Suprapubic skin (tissue), 4 donors: Measurements from ENCODE around the gene SLC37A3. TPM values are rescaled to one million over a fixed set of nuclear protein-coding genes. Genes with fewer than 3 reads are reported as not detected.

Experiments
- DNase-seq, 2 donors: peaks; one replicate each; pipeline ENCODE4 v3.0.0-alpha.2; 2019; ENCODE audit warnings: low spot score in 2 of 2
- H3K27ac ChIP-seq: fragments of 200-600 bp; sonication (generic); one replicate; pipeline ENCODE4 v1.5.1; 2019
- H3K27me3 ChIP-seq: fragments of 200-600 bp; sonication (generic); one replicate; pipeline ENCODE4 v1.5.1; 2019
- H3K36me3 ChIP-seq: fragments of 200-600 bp; sonication (generic); one replicate; pipeline ENCODE4 v1.5.1; 2019
- H3K4me1 ChIP-seq: fragments of 200-600 bp; sonication (generic); one replicate; pipeline ENCODE4 v1.5.1; 2019
- H3K4me3 ChIP-seq: fragments of 200-600 bp; sonication (generic); one replicate; pipeline ENCODE4 v1.5.1; 2019; ENCODE audit warnings: mild to moderate bottlenecking
- H3K9me3 ChIP-seq: fragments of 200-600 bp; sonication (generic); one replicate; pipeline ENCODE4 v1.5.1; 2019
- EP300 ChIP-seq: sonication (generic); formaldehyde crosslinking; IDR thresholded peaks from one replicate; pipeline ENCODE4 v1.6.1; 2017; ENCODE audit warnings: antibody characterized with exemption
- POLR2A ChIP-seq, 2 donors: fragments of 450-650 bp; IDR thresholded peaks; one replicate each; pipeline ENCODE4 v1.6.1; 2017; ENCODE audit warnings: antibody characterized with exemption in 2 of 2, mild to moderate bottlenecking in 2 of 2, moderate library complexity in 2 of 2
- POLR2AphosphoS5 ChIP-seq, 3 donors: sonication (generic); formaldehyde crosslinking; IDR thresholded peaks; one replicate each; pipeline ENCODE4 v1.6.1; 2017; ENCODE audit warnings: antibody characterized with exemption in 3 of 3
- WGBS: methylation state at CpG from one replicate; pipeline ENCODE4 v1.1.5; 2018; 5-methylcytosine and 5-hydroxymethylcytosine counted together
- total RNA-seq, 4 donors: library from RNA; depleted of rRNA; stranded (reverse); fragments of >200 nt; gene quantifications; one replicate each; pipeline ENCODE4 v1.1.0, GENCODE V29; 2016
- TF ChIP-seq, protein P1 (sequence below), 2 donors: fragments of 200-600 bp in 1 of 2; fragments of 450-650 bp in 1 of 2; sonication (generic) in 1 of 2; IDR thresholded peaks; one replicate each; pipeline ENCODE4 v1.5.1; 2016 to 2019; ENCODE audit warnings: antibody characterized with exemption in 2 of 2, mild to moderate bottlenecking in 1 of 2, moderate library complexity in 1 of 2

The SLC37A3 gene
- total RNA-seq, 4 donors from 2014 or later, result 27.3 to 61.4 (median 39.2) TPM

DNA sequence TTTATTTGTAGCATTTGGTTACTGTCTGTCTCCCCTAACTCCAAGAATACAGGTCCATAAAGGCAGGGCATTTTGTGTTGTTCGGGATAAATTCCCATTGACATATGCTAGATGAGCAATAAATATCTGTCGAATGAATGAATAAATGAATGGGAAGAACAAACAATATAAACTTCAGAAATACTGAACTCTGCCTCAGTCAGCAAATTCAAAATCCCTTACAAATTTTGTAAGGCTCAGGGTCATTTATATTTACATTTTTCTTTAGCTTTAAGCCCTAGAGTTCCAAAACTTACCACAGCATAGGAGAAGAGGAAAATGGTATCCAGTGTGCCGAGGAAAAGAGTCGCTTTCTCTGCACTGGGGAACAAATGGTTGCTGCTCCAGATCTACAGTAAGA is 29.0 kb downstream of the SLC37A3 start:
- no peak overlapping the region for H3K27ac ChIP-seq
- H3K4me3 ChIP-seq, result no peak overlapping the region
- H3K36me3 ChIP-seq, result peaks cover 21% of the 10 kb centered on the region
- H3K4me1 ChIP-seq, result peaks cover 7% of the 10 kb centered on the region
- H3K9me3 ChIP-seq, result no peaks in the 10 kb centered on the region
- TF ChIP-seq EP300, result no peak
- TF ChIP-seq, protein P1, sequence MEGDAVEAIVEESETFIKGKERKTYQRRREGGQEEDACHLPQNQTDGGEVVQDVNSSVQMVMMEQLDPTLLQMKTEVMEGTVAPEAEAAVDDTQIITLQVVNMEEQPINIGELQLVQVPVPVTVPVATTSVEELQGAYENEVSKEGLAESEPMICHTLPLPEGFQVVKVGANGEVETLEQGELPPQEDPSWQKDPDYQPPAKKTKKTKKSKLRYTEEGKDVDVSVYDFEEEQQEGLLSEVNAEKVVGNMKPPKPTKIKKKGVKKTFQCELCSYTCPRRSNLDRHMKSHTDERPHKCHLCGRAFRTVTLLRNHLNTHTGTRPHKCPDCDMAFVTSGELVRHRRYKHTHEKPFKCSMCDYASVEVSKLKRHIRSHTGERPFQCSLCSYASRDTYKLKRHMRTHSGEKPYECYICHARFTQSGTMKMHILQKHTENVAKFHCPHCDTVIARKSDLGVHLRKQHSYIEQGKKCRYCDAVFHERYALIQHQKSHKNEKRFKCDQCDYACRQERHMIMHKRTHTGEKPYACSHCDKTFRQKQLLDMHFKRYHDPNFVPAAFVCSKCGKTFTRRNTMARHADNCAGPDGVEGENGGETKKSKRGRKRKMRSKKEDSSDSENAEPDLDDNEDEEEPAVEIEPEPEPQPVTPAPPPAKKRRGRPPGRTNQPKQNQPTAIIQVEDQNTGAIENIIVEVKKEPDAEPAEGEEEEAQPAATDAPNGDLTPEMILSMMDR (IDR thresholded peaks at IDR 0.05), result no peak
- no peak for TF ChIP-seq POLR2A (IDR thresholded peaks at IDR 0.05)
- no peak for TF ChIP-seq POLR2AphosphoS5 (IDR thresholded peaks at IDR 0.05)
- H3K27me3 ChIP-seq, result no peaks in the 10 kb centered on the region
- 97% methylated on average over 4 of the region's 4 CpGs for WGBS
- DNase-seq, result no peak

DNA sequence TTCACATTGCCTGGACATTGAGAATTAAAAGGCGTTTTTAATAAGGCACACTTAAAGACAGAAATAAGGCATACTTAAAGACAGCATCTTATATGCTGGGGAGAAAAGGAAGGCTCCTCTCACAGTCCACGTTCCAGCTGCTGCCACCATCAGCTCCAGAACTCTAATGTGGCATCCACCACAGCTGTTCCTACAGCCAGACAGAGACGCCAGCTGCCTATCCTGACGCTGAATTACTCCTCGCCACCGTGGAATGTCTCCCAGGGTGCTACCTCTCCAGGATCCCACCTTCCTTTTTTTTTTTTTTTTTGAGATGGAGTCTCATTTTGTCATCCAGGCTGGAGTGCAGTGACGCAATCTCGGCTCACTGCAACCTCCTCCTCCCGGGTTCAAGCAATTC is 30.8 kb downstream of the SLC37A3 start:
- H3K4me1 ChIP-seq, result peaks cover 9% of the 10 kb centered on the region
- no peak overlapping the region for H3K27ac ChIP-seq
- 91% methylated on average over 9 of the region's 9 CpGs for whole genome bisulfite sequencing
- peaks cover 25% of the 10 kb centered on the region for H3K36me3 ChIP-seq
- no peak overlapping the region for H3K4me3 ChIP-seq
- TF ChIP-seq, protein P1 (IDR thresholded peaks at IDR 0.05), result no peak
- TF ChIP-seq POLR2AphosphoS5 (IDR thresholded peaks at IDR 0.05) (no peak), POLR2A (IDR thresholded peaks at IDR 0.05) (no peak), EP300 (no peak)
- no peaks in the 10 kb centered on the region for H3K9me3 ChIP-seq
- DNase-seq, result no peak
- H3K27me3 ChIP-seq, result no peaks in the 10 kb centered on the region

- Histone ChIP-seq H3K27ac (no peak overlapping the region), H3K27me3 (no peaks in the 10 kb centered on the region), H3K4me1 (peaks cover 9% of the 10 kb centered on the region), H3K9me3 (no peaks in the 10 kb centered on the region), H3K36me3 (peaks cover 25% of the 10 kb centered on the region), H3K4me3 (no peak overlapping the region)
- no peak for DNase-seq
- no peak for TF ChIP-seq POLR2A (IDR thresholded peaks at IDR 0.05)
- no peak for TF ChIP-seq EP300
- no peak for TF ChIP-seq POLR2AphosphoS5 (IDR thresholded peaks at IDR 0.05)
- TF ChIP-seq, protein P1 (IDR thresholded peaks at IDR 0.05), result no peak
- WGBS, result 37% methylated on average over 3 of the region's 3 CpGs
Measured at GRCh38 chr7:140364819-140365218, 33.5 kb downstream of the SLC37A3 start.

- H3K27me3 ChIP-seq, result no peaks in the 10 kb centered on the region
- H3K9me3 ChIP-seq, result no peaks in the 10 kb centered on the region
- peaks cover 9% of the 10 kb centered on the region for H3K4me1 ChIP-seq
- no peak overlapping the region for H3K4me3 ChIP-seq
- peaks cover 18% of the 10 kb centered on the region for H3K36me3 ChIP-seq
- no peak for DNase-seq
- 83% methylated on average over 5 of the region's 6 CpGs for WGBS
- TF ChIP-seq POLR2A (IDR thresholded peaks at IDR 0.05) (no peak), EP300 (no peak), POLR2AphosphoS5 (IDR thresholded peaks at IDR 0.05) (no peak)
- TF ChIP-seq, protein P1 (IDR thresholded peaks at IDR 0.05), result no peak
- H3K27ac ChIP-seq, result no peak overlapping the region
Measured at GRCh38 chr7:140360697-140361229, 37.6 kb downstream of the SLC37A3 start.

DNA sequence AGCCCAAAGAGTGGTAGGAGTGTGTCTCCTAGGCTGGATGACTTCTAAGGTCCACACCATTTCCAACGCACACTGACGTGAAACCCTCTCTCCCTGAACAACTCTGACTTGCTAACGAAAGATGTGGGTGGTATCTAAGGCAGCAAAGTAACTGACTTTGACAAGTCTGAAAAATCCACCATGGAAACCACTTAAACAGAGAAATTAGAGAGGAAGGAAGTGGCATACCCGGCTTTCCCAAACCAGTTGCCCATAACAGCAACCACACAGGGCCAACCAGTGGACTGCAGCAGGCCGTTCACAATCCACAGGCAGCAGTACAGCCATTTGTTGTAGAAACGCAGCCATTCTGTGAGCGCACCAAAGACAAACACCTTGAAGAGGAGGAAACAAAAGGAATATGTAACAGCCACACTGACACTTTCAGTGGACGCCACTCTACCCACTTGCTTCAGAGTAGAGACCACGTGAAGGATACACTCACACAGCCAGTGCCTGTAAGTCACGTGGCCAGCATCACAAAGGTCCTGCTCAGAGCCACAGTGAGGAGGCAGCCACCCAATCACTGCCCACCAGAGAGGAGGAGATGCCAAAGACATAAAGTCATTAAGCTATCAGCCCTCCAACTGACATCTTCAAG is 39.8 kb downstream of the SLC37A3 start:
- no peak for TF ChIP-seq POLR2A (IDR thresholded peaks at IDR 0.05)
- TF ChIP-seq EP300, result no peak
- TF ChIP-seq POLR2AphosphoS5 (IDR thresholded peaks at IDR 0.05), result no peak
- TF ChIP-seq, protein P1 (IDR thresholded peaks at IDR 0.05), result no peak
- 75% methylated on average over 10 of the region's 10 CpGs for whole genome bisulfite sequencing
- Histone ChIP-seq H3K9me3 (no peaks in the 10 kb centered on the region), H3K27me3 (no peaks in the 10 kb centered on the region), H3K27ac (no peak overlapping the region), H3K4me1 (no peaks in the 10 kb centered on the region), H3K4me3 (no peak overlapping the region), H3K36me3 (peaks cover 19% of the 10 kb centered on the region)
- DNase-seq, result no peak
